H9 (cell line): ENCODE measurements around the gene NUDT4. TPM values are rescaled to one million over a fixed set of nuclear protein-coding genes. Genes with fewer than 3 reads are reported as not detected.

Source experiments
- DNase-seq: peaks from one replicate; pipeline ENCODE4 v3.0.0-alpha.2; 2017
- H2AFZ ChIP-seq: one replicate; pipeline ENCODE4 v1.6.1; 2013; ENCODE audit warnings: mild to moderate bottlenecking, low read length, control low read depth, moderate library complexity
- H2AK5ac ChIP-seq: 2 replicates; pipeline ENCODE4 v1.6.1; 2013; ENCODE audit warnings: low read length, control low read depth, mixed read lengths; ENCODE audit not compliant: insufficient read length
- H2BK120ac ChIP-seq: one replicate; pipeline ENCODE4 v1.6.1; 2013; ENCODE audit warnings: low read depth, mild to moderate bottlenecking, low read length, control low read depth, inconsistent platforms; ENCODE audit not compliant: poor library complexity, severe bottlenecking
- H2BK12ac ChIP-seq: 2 replicates; pipeline ENCODE4 v1.6.1; 2013; ENCODE audit warnings: low read length, control low read depth, mixed read lengths, low read depth; ENCODE audit not compliant: insufficient read length
- H2BK15ac ChIP-seq: 2 replicates; pipeline ENCODE4 v1.6.1; 2013; ENCODE audit warnings: low read depth, low read length, control low read depth
- H2BK20ac ChIP-seq: one replicate; pipeline ENCODE4 v1.6.1; 2013; ENCODE audit warnings: low read depth, mild to moderate bottlenecking, low read length, control low read depth, inconsistent platforms; ENCODE audit not compliant: poor library complexity, severe bottlenecking
- H2BK5ac ChIP-seq: 2 replicates; pipeline ENCODE4 v1.6.1; 2013; ENCODE audit warnings: low read length, control low read depth, mixed read lengths; ENCODE audit not compliant: insufficient read length
- H3K14ac ChIP-seq: 2 replicates; pipeline ENCODE4 v1.6.1; 2013; ENCODE audit warnings: low read length, control low read depth; ENCODE audit not compliant: insufficient read depth
- H3K18ac ChIP-seq: 2 replicates; pipeline ENCODE4 v1.6.1; 2013; ENCODE audit warnings: low read depth, mild to moderate bottlenecking, mixed read lengths, low read length, control low read depth; ENCODE audit not compliant: insufficient read length
- H3K23ac ChIP-seq: 2 replicates; pipeline ENCODE4 v1.6.1; 2013; ENCODE audit warnings: low read length, control low read depth, mixed read lengths, low read depth; ENCODE audit not compliant: insufficient read length
- H3K23me2 ChIP-seq: 2 replicates; pipeline ENCODE4 v1.6.1; 2013; ENCODE audit warnings: low read depth, mild to moderate bottlenecking, mixed read lengths, low read length, control low read depth; ENCODE audit not compliant: insufficient read length, poor library complexity, severe bottlenecking
- H3K27ac ChIP-seq: 2 replicates; pipeline ENCODE4 v1.5.1; 2013; ENCODE audit warnings: low read length, control low read depth, mixed read lengths, low read depth; ENCODE audit not compliant: insufficient read length
- H3K27me3 ChIP-seq: 2 replicates; pipeline ENCODE4 v1.6.1; 2013; ENCODE audit warnings: low read length, control low read depth, inconsistent platforms; ENCODE audit not compliant: insufficient read depth
- H3K4ac ChIP-seq: 2 replicates; pipeline ENCODE4 v1.6.1; 2013; ENCODE audit warnings: low read depth, mild to moderate bottlenecking, control low read depth, inconsistent platforms, low read length, moderate library complexity
- H3K4me1 ChIP-seq: 2 replicates; pipeline ENCODE4 v1.6.1; 2013; ENCODE audit warnings: low read length, control low read depth, inconsistent platforms; ENCODE audit not compliant: insufficient read depth
- H3K4me2 ChIP-seq: 2 replicates; pipeline ENCODE4 v1.6.1; 2013; ENCODE audit warnings: low read length, control low read depth, mixed read lengths; ENCODE audit not compliant: insufficient read length, insufficient read depth
- H3K56ac ChIP-seq: 2 replicates; pipeline ENCODE4 v1.6.1; 2013; ENCODE audit warnings: low read depth, mild to moderate bottlenecking, mixed read lengths, low read length, control low read depth; ENCODE audit not compliant: insufficient read length
- H3K79me1 ChIP-seq: 2 replicates; pipeline ENCODE4 v1.6.1; 2013; ENCODE audit warnings: low read depth, mild to moderate bottlenecking, moderate library complexity, low read length, control low read depth, inconsistent platforms; ENCODE audit not compliant: insufficient read depth, poor library complexity, severe bottlenecking
- H3K79me2 ChIP-seq: 2 replicates; pipeline ENCODE4 v1.6.1; 2013; ENCODE audit warnings: low read length, control low read depth, inconsistent platforms; ENCODE audit not compliant: insufficient read depth
- H3K9ac ChIP-seq: 2 replicates; pipeline ENCODE4 v1.6.1; 2013; ENCODE audit warnings: low read length, control low read depth, mixed read lengths; ENCODE audit not compliant: insufficient read length; ENCODE audit errors: extremely low read depth
- H3K9me3 ChIP-seq: one replicate; pipeline ENCODE4 v1.6.1; 2013; ENCODE audit warnings: low read depth, low read length, inconsistent platforms; ENCODE audit not compliant: control insufficient read depth
- H3T11ph ChIP-seq: one replicate; pipeline ENCODE4 v1.6.1; 2013; ENCODE audit warnings: mild to moderate bottlenecking, low read length, control low read depth, inconsistent platforms
- H4K20me1 ChIP-seq: one replicate; pipeline ENCODE4 v1.6.1; 2013; ENCODE audit not compliant: control insufficient read depth, insufficient read length, insufficient read depth
- H4K5ac ChIP-seq: 2 replicates; pipeline ENCODE4 v1.6.1; 2013; ENCODE audit warnings: low read depth, mild to moderate bottlenecking, mixed read lengths, low read length, control low read depth; ENCODE audit not compliant: insufficient read length
- H4K8ac ChIP-seq: replicated peaks from 2 replicates; pipeline ENCODE4 v1.6.1; 2013; ENCODE audit warnings: low read length, control low read depth, mixed read lengths, low read depth; ENCODE audit not compliant: insufficient read length
- H4K91ac ChIP-seq: 2 replicates; pipeline ENCODE4 v1.6.1; 2013; ENCODE audit warnings: low read depth, mild to moderate bottlenecking, moderate library complexity, mixed read lengths, low read length, control low read depth; ENCODE audit not compliant: insufficient read length
- H3K27ac Mint-ChIP-seq, 3 experiments: 2 replicates in 2 of 3; 3 replicates in 1 of 3; pipeline ENCODE4 v1.8.0; 2020 to 2021; ENCODE audit warnings: mixed read lengths in 3 of 3, mild to moderate bottlenecking in 1 of 3, moderate library complexity in 1 of 3
- H3K27me3 Mint-ChIP-seq: 2 replicates; pipeline ENCODE4 v1.8.0; 2021; ENCODE audit warnings: low read depth, mild to moderate bottlenecking, moderate library complexity, mixed read lengths
- H3K36me3 Mint-ChIP-seq, 3 experiments: 2 replicates in 2 of 3; 3 replicates in 1 of 3; pipeline ENCODE4 v1.8.0; 2020 to 2021; ENCODE audit warnings: low read depth in 3 of 3, mixed read lengths in 3 of 3; ENCODE audit not compliant: insufficient read depth in 1 of 3
- H3K4me1 Mint-ChIP-seq, 2 experiments: 2 replicates each; pipeline ENCODE4 v1.8.0; 2020; ENCODE audit warnings: mixed read lengths in 2 of 2
- H3K4me3 Mint-ChIP-seq, 2 experiments: 2 replicates in 1 of 2; 3 replicates in 1 of 2; pipeline ENCODE4 v1.8.0; 2020 to 2021; ENCODE audit warnings: mild to moderate bottlenecking in 2 of 2, mixed read lengths in 2 of 2, moderate library complexity in 1 of 2
- H3K9me3 Mint-ChIP-seq, 2 experiments: 2 replicates in 1 of 2; 3 replicates in 1 of 2; pipeline ENCODE4 v1.8.0; 2020; ENCODE audit warnings: mild to moderate bottlenecking in 2 of 2, mixed read lengths in 2 of 2, moderate library complexity in 1 of 2
- CTCF ChIP-seq: fragments of 200-600 bp; sonication (generic); conservative IDR thresholded peaks from 3 replicates; pipeline ENCODE4 v1.8.0; 2021; ENCODE audit warnings: antibody characterized with exemption, mild to moderate bottlenecking
- WGBS: extraction: QIAGEN DNeasy Blood & Tissue Kit; methylation state at CpG from one replicate; pipeline ENCODE4 v1.1.7; 2013; ENCODE audit warnings: missing lambda C conversion rate, low lambda C conversion rate, mixed read lengths; ENCODE audit not compliant: insufficient read length; ENCODE audit errors: extremely low coverage; 5-methylcytosine and 5-hydroxymethylcytosine counted together
- total RNA-seq: library from RNA; stranded (reverse); gene quantifications from 2 replicates; pipeline ENCODE4 v1.2.1, GENCODE V29; 2021

NUDT4 gene
- total RNA-seq, 1 experiment from 2014 or later: 40.6 TPM

GRCh38 chr12:93443576-93443975 is 65.9 kb downstream of the NUDT4 start:
- no peak overlapping the region for H2AFZ ChIP-seq
- no peak overlapping the region for H3T11ph ChIP-seq
- no peak overlapping the region for H3K9ac ChIP-seq
- H2BK12ac ChIP-seq: no peak overlapping the region
- H3K9me3 ChIP-seq: no peaks in the 10 kb centered on the region
- no peak for DNase-seq
- no peak overlapping the region for H3K23ac ChIP-seq
- peaks cover 22% of the 10 kb centered on the region; the same call in 1 of the 2 replicates for H3K79me2 ChIP-seq
- H3K56ac ChIP-seq: no peak overlapping the region
- H3K79me1 ChIP-seq: no peaks in the 10 kb centered on the region
- H3K27me3 Mint-ChIP-seq: no peaks in the 10 kb centered on the region
- no peak overlapping the region for H2BK15ac ChIP-seq
- H3K4me2 ChIP-seq: no peak overlapping the region
- H2BK120ac ChIP-seq: no peak overlapping the region
- no peak overlapping the region for H2BK5ac ChIP-seq
- H3K18ac ChIP-seq: no peak overlapping the region
- peaks cover 2% of the 10 kb centered on the region; the same call in 1 of the 2 replicates for H3K4me1 ChIP-seq
- no peak overlapping the region for H4K5ac ChIP-seq
- H3K4me1 Mint-ChIP-seq: peaks cover 27 to 28% of the 10 kb centered on the region in 2 experiments
- H3K9me3 Mint-ChIP-seq: peaks cover 0 to 4% of the 10 kb centered on the region in 2 experiments; a peak in 1 of 5 replicates
- no peak overlapping the region for H3K27ac ChIP-seq
- H3K23me2 ChIP-seq: peaks cover 13% of the 10 kb centered on the region
- no peak overlapping the region for H4K8ac ChIP-seq
- WGBS: no CpG with 5 or more reads among the region's 4 CpGs
- H4K20me1 ChIP-seq: no peaks in the 10 kb centered on the region
- peaks cover 0 to 4% (median 3%) of the 10 kb centered on the region in 3 experiments; a peak in 2 of 7 replicates for H3K36me3 Mint-ChIP-seq
- no peak overlapping the region for H3K27ac Mint-ChIP-seq
- H2BK20ac ChIP-seq: no peak overlapping the region
- no peak overlapping the region for H3K4ac ChIP-seq
- no peak overlapping the region for H3K14ac ChIP-seq
- no peak overlapping the region for H4K91ac ChIP-seq
- H2AK5ac ChIP-seq: no peak overlapping the region
- no peaks in the 10 kb centered on the region for H3K27me3 ChIP-seq
- H3K4me3 Mint-ChIP-seq: peak overlapping the region; percentile 34 to 96; a peak in 3 of 5 replicates
- no peak for TF ChIP-seq CTCF
